Upper lobe of left lung (tissue), 6 donors: ENCODE data around the gene HPGDS. TPM values are rescaled to one million over a fixed set of nuclear protein-coding genes. Genes with fewer than 3 reads are reported as not detected.
A peak's percentile ranks its signal among the peaks of the same experiment; 100 is the strongest.
"Not testable (repeated sequence)": the region's sequence is repeated elsewhere in the genome, so short reads cannot be mapped to it uniquely, and the experiment has no call there.

Experiments used
- ATAC-seq, 2 donors: fragments of 200-7000 bp; cut with Tn5 transposase; one replicate each; pipeline ENCODE4 v1.9.1; 2022; ENCODE audit warnings: mild to moderate bottlenecking in 2 of 2, moderate library complexity in 2 of 2; ENCODE audit not compliant: low FRiP score in 2 of 2
- DNase-seq, 2 donors: peaks; one replicate each; pipeline ENCODE4 v3.0.0-alpha.2; 2019 to 2020
- H3K27ac ChIP-seq, 4 donors: fragments of 200-600 bp; sonication (generic); one replicate each; pipeline ENCODE4 v1.5.1; 2016 to 2019
- H3K27me3 ChIP-seq, 4 donors: fragments of 200-600 bp; sonication (generic); one replicate each; pipeline ENCODE4 v1.5.1; 2017 to 2019
- H3K36me3 ChIP-seq, 4 donors: fragments of 200-600 bp; sonication (generic); one replicate each; pipeline ENCODE4 v1.5.1; 2016 to 2019
- H3K4me1 ChIP-seq, 4 donors: fragments of 200-600 bp; sonication (generic); one replicate each; pipeline ENCODE4 v1.5.1; 2018 to 2019
- H3K4me3 ChIP-seq, 4 donors: fragments of 200-600 bp; sonication (generic); one replicate each; pipeline ENCODE4 v1.5.1; 2017 to 2019; ENCODE audit warnings: mild to moderate bottlenecking in 2 of 4, moderate library complexity in 1 of 4
- H3K9me3 ChIP-seq, 4 donors: fragments of 200-600 bp; sonication (generic); one replicate each; pipeline ENCODE4 v1.5.1; 2018 to 2019
- CTCF ChIP-seq, 6 experiments: fragments of 450-650 bp in 4 of 6; fragments of 200-600 bp in 2 of 6; sonication (generic) in 2 of 6; IDR thresholded peaks; one replicate each; pipeline ENCODE4 v1.5.1; 2016 to 2019; ENCODE audit warnings: antibody characterized with exemption in 6 of 6
- EP300 ChIP-seq, 4 donors: sonication (generic); formaldehyde crosslinking; IDR thresholded peaks; one replicate each; pipeline ENCODE4 v1.5.1; 2017; ENCODE audit warnings: antibody characterized with exemption in 4 of 4, control low read depth in 2 of 4
- POLR2A ChIP-seq, 4 donors: fragments of 450-650 bp; IDR thresholded peaks; one replicate each; pipeline ENCODE4 v1.5.1; 2016 to 2017; ENCODE audit warnings: antibody characterized with exemption in 4 of 4, mild to moderate bottlenecking in 2 of 4
- POLR2AphosphoS5 ChIP-seq, 2 donors: sonication (generic); formaldehyde crosslinking; IDR thresholded peaks; one replicate each; pipeline ENCODE4 v1.5.1; 2017; ENCODE audit warnings: antibody characterized with exemption in 2 of 2
- WGBS, 2 donors: methylation state at CpG; one replicate each; pipeline ENCODE4 v1.1.5; 2017 to 2018; 5-methylcytosine and 5-hydroxymethylcytosine counted together
- total RNA-seq, 6 donors: library from RNA; depleted of rRNA in 4 of 6; stranded (reverse); fragments of >200 nt in 4 of 6; gene quantifications; one replicate each; pipeline versions ENCODE4 v1.1.0 to v1.2.1, GENCODE V29; 2016 to 2021
- donor health status: DM: no; HTN: no; CAD: no; lungs with moderate emphysema.
- donor health status: DM: no; HTN: yes; CAD: no; lungs with severe emphysema.

The HPGDS gene
- 10 to 100 TPM in 2 of 6 donors, 1 to 10 TPM in 3, under 1 TPM in 1; 0.59 to 17.8 (median 5.2) TPM for total RNA-seq

DNA sequence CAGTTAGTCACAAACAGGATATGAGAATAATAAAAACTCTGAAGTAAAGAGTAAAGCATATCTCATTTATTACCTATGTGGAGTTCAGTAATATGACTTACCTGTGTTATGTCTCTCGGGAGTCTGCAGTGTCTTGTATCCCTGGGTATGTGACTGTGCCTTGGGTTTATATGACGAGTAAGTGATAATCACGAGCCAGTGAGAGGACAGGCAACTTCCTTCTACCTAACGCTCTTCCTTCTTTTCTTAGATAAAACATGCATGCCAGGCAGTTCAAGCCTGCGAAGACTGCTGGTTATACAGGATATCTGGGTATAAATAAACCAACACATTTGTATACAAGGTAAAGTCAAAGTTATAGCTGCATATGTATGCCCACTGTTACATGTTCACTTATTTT, at the start of gene HPGDS:
Gene HPGDS, minus strand, starts transcription at position 143 of the 400 bp plus-strand sequence. CDS start 8,207 bp downstream, outside the sequence.
- DNase-seq (peak in 1 of 2 donors; percentile 27), ATAC-seq (peak in 1 of 2 donors; percentile 49)
- Histone ChIP-seq H3K36me3 (no peaks in the 10 kb centered on the region), H3K9me3 (no peaks in the 10 kb centered on the region), H3K27me3 (no peaks in the 10 kb centered on the region), H3K4me1 (no peaks in the 10 kb centered on the region), H3K27ac (no peak within 1 kb of the TSS), H3K4me3 (no peak within 1 kb of the TSS)
- 59 to 60% methylated on average over 5 of the region's 5 CpGs for WGBS, 2 donors
- TF ChIP-seq POLR2AphosphoS5 (IDR thresholded peaks at IDR 0.05) = no peak
- no peak for TF ChIP-seq CTCF (IDR thresholded peaks at IDR 0.05)
- no peak for TF ChIP-seq POLR2A (IDR thresholded peaks at IDR 0.05)
- TF ChIP-seq EP300 (IDR thresholded peaks at IDR 0.05) = no peak

DNA sequence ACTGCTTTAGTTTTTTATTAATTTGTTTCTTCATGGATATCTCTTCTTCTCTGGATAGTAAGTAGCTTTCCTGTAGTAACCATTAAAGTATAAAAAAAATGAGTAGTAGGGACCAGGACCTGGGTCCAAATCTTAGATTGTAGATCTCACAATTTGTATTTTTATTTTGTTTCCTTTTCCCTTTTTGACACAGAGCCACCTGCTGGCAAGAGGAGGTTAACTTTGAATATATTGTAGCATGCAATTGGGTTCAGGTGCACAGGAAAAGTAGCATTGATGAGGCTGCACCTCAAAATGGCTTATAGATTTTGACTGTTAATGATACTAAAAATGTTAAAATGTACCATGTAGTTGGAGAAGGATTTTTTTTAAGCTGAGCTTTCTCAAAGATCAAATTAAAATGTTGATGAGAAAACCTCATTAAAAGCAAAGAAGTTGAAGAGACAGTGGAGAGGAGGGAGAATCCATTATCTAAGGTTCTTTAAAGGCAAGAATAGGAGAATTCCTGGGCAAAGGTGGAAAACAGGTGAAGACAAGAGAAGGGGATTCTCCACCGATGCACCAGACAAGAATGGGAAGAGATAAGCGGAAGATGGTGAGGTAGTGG, 48.3 kb upstream of the HPGDS start:
- DNase-seq = no peak
- no peak for ATAC-seq
- no peak overlapping the region for H3K4me3 ChIP-seq
- H3K36me3 ChIP-seq = no peaks in the 10 kb centered on the region
- H3K27ac ChIP-seq = no peak overlapping the region
- no peaks in the 10 kb centered on the region for H3K9me3 ChIP-seq
- 78 to 80% methylated on average over 2 of the region's 2 CpGs for WGBS, 2 donors
- TF ChIP-seq EP300 (IDR thresholded peaks at IDR 0.05) = no peak
- TF ChIP-seq POLR2A (IDR thresholded peaks at IDR 0.05) = no peak
- no peak for TF ChIP-seq POLR2AphosphoS5 (IDR thresholded peaks at IDR 0.05)
- peak in 5 of 6 experiments; percentile 23 to 49 (median 31) for TF ChIP-seq CTCF (IDR thresholded peaks at IDR 0.05)
- no peaks in the 10 kb centered on the region for H3K27me3 ChIP-seq
- no peaks in the 10 kb centered on the region for H3K4me1 ChIP-seq

- Histone ChIP-seq H3K36me3 (no peaks in the 10 kb centered on the region), H3K4me3 (no peak overlapping the region), H3K27ac (no peak overlapping the region), H3K27me3 (no peaks in the 10 kb centered on the region), H3K9me3 (no peaks in the 10 kb centered on the region), H3K4me1 (no peaks in the 10 kb centered on the region)
- WGBS, 2 donors = 84 to 90% methylated on average over 5 of the region's 5 CpGs
- TF ChIP-seq EP300 (IDR thresholded peaks at IDR 0.05) (no peak), POLR2A (IDR thresholded peaks at IDR 0.05) (no peak), POLR2AphosphoS5 (IDR thresholded peaks at IDR 0.05) (no peak), CTCF (IDR thresholded peaks at IDR 0.05) (no peak)
- DNase-seq (no peak), ATAC-seq (no peak)
Observed at GRCh38 chr4:94389595-94390267, 47.1 kb upstream of the HPGDS start.

- not testable (repeated sequence) for H3K36me3 ChIP-seq, H3K9me3 ChIP-seq, DNase-seq, H3K4me1 ChIP-seq, H3K27me3 ChIP-seq, H3K27ac ChIP-seq, H3K4me3 ChIP-seq, ATAC-seq
- WGBS, 2 donors = 63 to 73% methylated on average over 4 of the region's 4 CpGs
Observed at GRCh38 chr4:94387965-94388364, 45.3 kb upstream of the HPGDS start.

DNA sequence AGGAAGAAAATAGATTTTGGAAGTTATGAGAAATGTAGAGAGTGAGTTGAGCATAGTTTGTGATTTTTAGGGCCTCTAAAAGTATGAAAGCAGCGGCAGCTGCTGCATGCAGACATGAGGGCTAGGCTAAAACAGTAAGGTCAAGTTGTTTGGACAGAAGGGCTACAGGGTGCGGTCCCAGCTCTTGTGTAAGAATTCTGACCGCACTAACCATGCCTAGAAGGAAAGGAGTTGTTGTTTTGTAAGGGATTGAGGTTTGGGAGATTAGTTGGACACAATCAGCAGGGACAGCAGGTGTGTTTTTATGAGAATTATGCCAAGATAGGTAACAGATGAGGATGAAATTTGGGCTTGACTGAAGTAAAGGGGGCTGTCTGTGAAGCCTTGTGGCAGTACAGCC, 42.8 kb upstream of the HPGDS start:
- DNase-seq, H3K4me3 ChIP-seq, H3K27me3 ChIP-seq, H3K4me1 ChIP-seq, H3K9me3 ChIP-seq, H3K36me3 ChIP-seq, ATAC-seq, H3K27ac ChIP-seq: not testable (repeated sequence)
- WGBS, 2 donors = 84 to 87% methylated on average over 3 of the region's 3 CpGs

GRCh38 chr4:94382891-94383290, 40.3 kb upstream of the HPGDS start:
- H3K36me3 ChIP-seq, H3K4me3 ChIP-seq, H3K27me3 ChIP-seq, H3K4me1 ChIP-seq, DNase-seq, H3K9me3 ChIP-seq, ATAC-seq, H3K27ac ChIP-seq: not testable (repeated sequence)
- 73 to 79% methylated on average over 5 of the region's 5 CpGs for WGBS, 2 donors
